ENCODE data around the gene FHOD1.

Gene FHOD1

DNA sequence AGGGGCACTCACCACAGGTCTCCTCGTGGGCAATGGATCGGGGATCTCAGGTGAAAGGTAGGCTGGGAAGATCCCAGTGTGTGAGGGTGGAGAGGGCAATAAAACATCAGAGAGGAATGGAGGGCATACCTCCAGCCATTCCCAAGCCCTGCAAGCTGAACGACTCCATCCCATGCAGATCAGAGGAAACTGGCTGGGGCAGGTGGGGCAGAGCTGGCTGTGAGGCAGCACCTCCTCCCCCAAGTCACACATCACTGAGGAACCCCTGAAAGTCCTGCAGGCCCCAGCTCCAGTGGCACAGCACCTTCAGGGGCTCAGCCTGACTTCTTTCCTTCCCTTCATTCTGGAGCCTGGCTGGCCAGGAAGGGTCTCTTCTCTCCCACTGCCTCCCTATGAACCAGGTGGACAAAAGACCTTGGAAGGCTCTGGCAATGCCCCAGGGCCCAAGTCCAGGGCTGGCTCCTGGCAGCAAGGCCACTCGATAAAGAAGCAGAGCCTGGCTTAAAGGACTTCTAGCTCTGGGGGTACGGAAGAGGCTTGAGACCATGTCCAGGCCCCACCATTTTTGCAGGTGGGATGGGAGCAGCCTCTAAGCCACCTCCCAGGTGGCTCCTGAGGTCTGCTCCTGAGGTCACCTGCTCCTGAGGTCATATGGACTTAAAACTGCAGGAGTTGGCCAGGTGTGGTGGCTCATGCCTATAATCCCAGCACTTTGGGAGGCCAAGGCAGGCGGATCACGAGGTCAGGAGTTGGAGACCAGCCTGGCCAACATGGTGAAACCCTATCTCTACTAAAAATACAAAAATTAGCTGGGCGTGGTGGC, 33.9 kb downstream of the FHOD1 start:
- TF ChIP-seq, protein P1, sequence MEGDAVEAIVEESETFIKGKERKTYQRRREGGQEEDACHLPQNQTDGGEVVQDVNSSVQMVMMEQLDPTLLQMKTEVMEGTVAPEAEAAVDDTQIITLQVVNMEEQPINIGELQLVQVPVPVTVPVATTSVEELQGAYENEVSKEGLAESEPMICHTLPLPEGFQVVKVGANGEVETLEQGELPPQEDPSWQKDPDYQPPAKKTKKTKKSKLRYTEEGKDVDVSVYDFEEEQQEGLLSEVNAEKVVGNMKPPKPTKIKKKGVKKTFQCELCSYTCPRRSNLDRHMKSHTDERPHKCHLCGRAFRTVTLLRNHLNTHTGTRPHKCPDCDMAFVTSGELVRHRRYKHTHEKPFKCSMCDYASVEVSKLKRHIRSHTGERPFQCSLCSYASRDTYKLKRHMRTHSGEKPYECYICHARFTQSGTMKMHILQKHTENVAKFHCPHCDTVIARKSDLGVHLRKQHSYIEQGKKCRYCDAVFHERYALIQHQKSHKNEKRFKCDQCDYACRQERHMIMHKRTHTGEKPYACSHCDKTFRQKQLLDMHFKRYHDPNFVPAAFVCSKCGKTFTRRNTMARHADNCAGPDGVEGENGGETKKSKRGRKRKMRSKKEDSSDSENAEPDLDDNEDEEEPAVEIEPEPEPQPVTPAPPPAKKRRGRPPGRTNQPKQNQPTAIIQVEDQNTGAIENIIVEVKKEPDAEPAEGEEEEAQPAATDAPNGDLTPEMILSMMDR (IDR thresholded peaks at IDR 0.05; ENCODE audit: control extremely low read depth, extremely low read depth, low read depth, missing control alignments), result no peak
- POLR2A ChIA-PET, result no interaction called here
- CTCF ChIA-PET, result interaction anchor here (1.1 to 3.1 kb wide), 3 partner anchors 10 to 13 kb away, joined by 3 to 10 read pairs (median 8); partner anchors contain the start of gene TMEM208
- no peak for DNase-seq (ENCODE audit: extremely low spot score)

DNA sequence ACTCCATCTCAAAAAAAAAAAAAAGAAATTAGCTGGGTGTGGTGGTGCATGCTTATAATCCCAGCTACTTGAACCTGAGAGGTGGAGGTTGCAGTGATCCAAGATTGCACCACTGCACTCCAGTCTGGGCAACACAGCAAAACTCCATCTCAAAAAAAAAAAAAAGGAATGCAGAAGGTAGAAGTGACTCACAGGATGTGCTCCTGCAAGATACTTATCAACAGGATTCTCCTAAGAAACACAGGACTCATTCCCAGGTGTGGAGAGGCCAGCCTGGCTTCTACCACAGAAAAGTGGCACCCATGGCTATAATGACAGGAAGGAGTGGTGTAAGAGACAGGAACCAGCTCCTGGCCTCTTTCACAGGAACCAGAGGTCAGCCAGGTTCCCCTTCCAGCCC, 34.5 kb downstream of the FHOD1 start:
- ChIA-PET CTCF (interaction anchor here (1.0 to 2.3 kb wide), 3 partner anchors 8 to 13 kb away, joined by 3 to 8 read pairs (median 3); partner anchors contain the start of gene TMEM208), POLR2A (no interaction called here)
- DNase-seq (ENCODE audit: extremely low spot score), result no peak
- TF ChIP-seq, protein P1 (IDR thresholded peaks at IDR 0.05; ENCODE audit: control extremely low read depth, extremely low read depth, low read depth, missing control alignments), result no peak

DNA sequence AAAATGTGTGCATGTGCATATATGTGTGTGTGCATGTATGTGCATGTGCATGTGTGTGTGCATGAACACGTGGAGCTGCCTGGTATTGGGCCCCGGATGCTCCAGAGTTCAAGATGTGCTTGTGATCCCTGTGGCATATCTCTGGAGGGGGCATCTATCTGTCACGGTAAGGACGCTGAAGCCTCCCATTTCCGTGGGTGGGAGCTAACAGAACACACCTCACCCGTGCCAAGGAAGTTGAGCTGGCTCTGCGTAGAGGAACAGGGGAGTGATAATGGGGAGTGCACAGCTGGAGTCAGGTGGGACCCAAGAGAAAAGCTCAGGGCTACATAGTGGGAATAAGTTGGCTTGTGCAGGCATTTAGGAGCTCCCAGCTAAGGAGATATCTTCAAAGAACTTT, 35.6 kb downstream of the FHOD1 start:
- DNase-seq (ENCODE audit: extremely low spot score), result no peak
- ChIA-PET POLR2A (no interaction called here), CTCF (interaction anchor here (1.0 to 1.1 kb wide), 2 partner anchors 9 to 13 kb away, joined by 3 read pairs; no protein-coding TSS in a partner anchor)
- TF ChIP-seq, protein P1 (IDR thresholded peaks at IDR 0.05; ENCODE audit: control extremely low read depth, extremely low read depth, low read depth, missing control alignments), result no peak

DNA sequence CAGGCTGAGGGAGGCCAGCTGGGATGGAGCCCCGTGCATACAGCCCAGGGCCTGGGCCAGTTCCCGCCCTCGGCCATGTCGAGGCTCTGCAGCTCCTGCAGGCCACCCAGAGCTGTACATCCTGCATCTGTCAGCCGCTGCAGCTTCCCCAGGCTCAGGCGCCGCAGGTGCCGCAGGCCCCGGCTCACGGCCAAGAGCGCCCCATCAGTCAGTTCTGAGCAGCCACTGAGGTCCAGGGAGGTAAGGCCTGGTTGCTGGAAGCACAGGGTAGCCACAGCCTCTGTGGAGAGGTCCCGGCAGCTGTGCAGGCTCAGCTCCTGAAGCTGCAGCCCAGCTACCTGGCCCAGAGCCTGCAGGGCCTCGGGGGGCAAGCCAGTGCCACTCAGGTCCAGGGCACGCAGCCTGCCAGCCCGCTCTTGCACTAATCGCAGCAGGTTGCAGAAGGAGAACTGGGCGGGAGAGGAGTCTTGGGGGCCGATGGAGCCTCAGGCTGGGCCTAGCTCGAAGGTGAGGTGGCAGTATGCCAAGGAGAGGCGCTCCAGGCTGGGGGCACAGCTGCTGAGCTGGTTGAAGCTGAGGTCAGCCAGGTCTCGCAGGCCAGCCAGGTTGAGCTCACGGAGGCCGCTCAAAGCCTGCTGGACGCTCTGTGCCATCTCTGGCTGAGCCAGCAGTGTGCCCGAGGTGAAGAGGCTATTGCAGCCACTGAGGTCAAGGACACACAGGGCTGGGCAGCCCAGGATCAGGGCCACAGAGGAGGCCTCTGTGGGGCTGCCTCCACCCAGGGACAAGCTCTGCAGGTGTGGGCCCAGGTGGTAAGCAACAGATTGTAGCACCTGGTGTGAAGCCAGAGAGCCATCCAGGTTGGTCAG, 37.0 kb downstream of the FHOD1 start:
- CTCF ChIA-PET, result interaction anchor here (0.8 to 2.5 kb wide), 3 partner anchors 15 to 218 kb away, joined by 3 to 6 read pairs (median 4); no protein-coding TSS in a partner anchor
- TF ChIP-seq, protein P1 (IDR thresholded peaks at IDR 0.05; ENCODE audit: control extremely low read depth, extremely low read depth, low read depth, missing control alignments), result no peak
- no peak for DNase-seq (ENCODE audit: extremely low spot score)
- POLR2A ChIA-PET, result interaction anchor here (1.0 kb wide), 1 partner anchor 12 kb away, joined by 4 read pairs; no protein-coding TSS in a partner anchor

DNA sequence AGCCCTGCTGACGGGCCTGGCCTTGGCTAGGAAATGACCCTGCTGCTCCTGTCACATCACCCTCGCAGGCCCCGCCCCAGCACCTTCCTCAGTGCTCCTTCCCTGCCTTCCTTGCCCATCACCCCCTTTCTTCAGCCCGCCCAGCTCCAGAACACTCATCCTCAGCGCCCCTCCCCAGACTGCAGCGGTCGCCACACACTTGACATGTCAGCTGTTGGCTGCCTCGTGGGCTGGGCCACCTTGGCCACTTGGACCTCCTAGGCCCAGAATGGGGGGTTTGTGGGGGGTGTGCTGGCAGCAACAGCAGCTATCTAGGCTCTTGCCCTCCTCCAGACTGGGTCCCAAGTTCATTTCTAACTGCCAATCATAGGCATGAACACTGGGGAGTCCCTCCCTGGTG, 37.7 kb downstream of the FHOD1 start:
- ChIA-PET POLR2A (no interaction called here), CTCF (interaction anchor here (1.3 to 2.5 kb wide), 4 partner anchors 15 to 54 kb away, joined by 4 to 6 read pairs (median 4); partner anchors contain the start of genes FBXL8 and TRADD)
- TF ChIP-seq, protein P1 (IDR thresholded peaks at IDR 0.05; ENCODE audit: control extremely low read depth, extremely low read depth, low read depth, missing control alignments), result no peak
- DNase-seq (ENCODE audit: extremely low spot score), result no peak
